A549 (cell line): Measurements from ENCODE around the gene CMTM3.

Source experiments
- CTCF ChIP-seq: fragments of >200 bp; sonication (Bioruptor Twin); formaldehyde crosslinking; IDR thresholded peaks from 3 replicates; pipeline ENCODE4 v1.5.1; 2016
- HMGXB4 ChIP-seq: fragments of 250-450 bp; sonication (Bioruptor Pico); IDR thresholded peaks from 2 replicates; pipeline ENCODE4 v1.5.0; 2021; ENCODE audit warnings: mild to moderate bottlenecking, moderate library complexity, borderline replicate concordance
- PHF8 ChIP-seq: fragments of 200-600 bp; sonication (generic); IDR thresholded peaks from 2 replicates; pipeline ENCODE4 v1.6.1; 2016; ENCODE audit warnings: low read depth, mild to moderate bottlenecking, antibody characterized with exemption, moderate library complexity, borderline replicate concordance
- POLR2A ChIP-seq: IDR thresholded peaks from 2 replicates; pipeline ENCODE4 v1.6.1; 2012; ENCODE audit warnings: mild to moderate bottlenecking, low read length

GRCh38 chr16:66576296-66576695 is 28.2 kb upstream of the CMTM3 start:
- TF ChIP-seq PHF8 (no peak), CTCF (no peak), POLR2A (no peak), HMGXB4 (no peak)
